Measurements from ENCODE around the gene DHRS7B.

The DHRS7B gene

DNA sequence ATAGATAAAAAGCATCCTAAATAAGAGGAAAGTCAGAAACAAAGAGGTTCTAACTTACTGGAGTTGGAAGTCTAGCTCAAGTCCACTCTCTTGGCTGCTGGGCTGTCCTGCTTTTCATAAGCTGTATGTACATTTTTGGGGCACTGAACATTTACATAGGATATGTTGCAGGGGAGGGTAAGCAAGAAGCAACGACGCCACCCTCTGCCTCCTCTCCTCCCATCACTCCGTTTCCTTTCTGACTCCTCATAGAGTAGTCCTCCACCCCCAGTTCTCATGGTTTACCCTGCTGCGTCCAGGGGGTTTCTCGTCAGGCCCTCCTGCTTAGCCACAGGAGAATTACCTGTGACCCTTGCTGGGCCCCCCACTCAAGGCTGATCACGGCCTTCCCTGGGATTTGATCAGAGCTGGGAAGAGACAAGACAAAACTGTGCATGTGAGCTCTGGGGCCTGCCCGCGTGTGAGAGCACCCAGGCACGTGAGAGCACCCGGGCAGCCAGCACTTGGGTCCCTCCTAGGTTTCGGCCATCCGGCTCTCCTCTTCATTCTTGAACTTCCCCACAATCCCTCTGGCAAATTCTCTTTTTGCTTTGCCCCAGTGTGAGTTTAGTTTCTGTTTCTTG is 50.1 kb downstream of the DHRS7B start:
- H3K9me3 Mint-ChIP-seq = no peaks in the 10 kb centered on the region

DNA sequence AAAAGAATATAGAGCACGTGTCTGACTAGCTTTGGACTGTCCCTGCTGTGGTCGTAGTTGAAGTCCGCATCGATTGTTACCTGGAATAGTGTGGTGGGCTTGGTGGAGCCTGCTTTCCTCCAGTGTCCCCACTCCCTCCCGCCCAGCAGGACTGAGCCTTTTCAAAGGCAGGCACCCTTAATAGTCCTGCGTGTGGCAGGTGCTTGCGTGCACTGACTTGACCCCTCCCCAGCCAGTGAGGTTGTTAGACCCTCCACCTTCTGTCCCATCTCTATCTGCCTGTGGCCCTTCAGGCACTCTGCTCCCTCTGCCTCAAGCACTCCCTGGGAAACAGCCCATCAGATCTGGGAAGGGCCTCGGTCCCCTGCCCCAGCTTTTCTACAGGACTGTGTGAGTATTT is 50.6 kb downstream of the DHRS7B start:
- Mint-ChIP-seq H3K27me3 (ENCODE audit: low read depth, poor library complexity) (no peaks in the 10 kb centered on the region), H3K4me3 (no peak overlapping the region), H3K27ac (no peak overlapping the region), H3K9me3 (no peaks in the 10 kb centered on the region), H3K4me1 (no peaks in the 10 kb centered on the region), H3K36me3 (ENCODE audit: low read depth) (peaks cover 52% of the 10 kb centered on the region)
- no peak for TF ChIP-seq CTCF (IDR thresholded peaks at IDR 0.05)
- DNase-seq = no peak

More for the DNA sequence above, 50.1 kb downstream of the DHRS7B start:
- Mint-ChIP-seq H3K27me3 (ENCODE audit: low read depth, poor library complexity) (no peaks in the 10 kb centered on the region), H3K27ac (no peak overlapping the region), H3K36me3 (ENCODE audit: low read depth) (peaks cover 50% of the 10 kb centered on the region), H3K4me3 (no peak overlapping the region), H3K4me1 (no peaks in the 10 kb centered on the region)
- TF ChIP-seq CTCF (IDR thresholded peaks at IDR 0.05) = no peak
- no peak for DNase-seq

DNA sequence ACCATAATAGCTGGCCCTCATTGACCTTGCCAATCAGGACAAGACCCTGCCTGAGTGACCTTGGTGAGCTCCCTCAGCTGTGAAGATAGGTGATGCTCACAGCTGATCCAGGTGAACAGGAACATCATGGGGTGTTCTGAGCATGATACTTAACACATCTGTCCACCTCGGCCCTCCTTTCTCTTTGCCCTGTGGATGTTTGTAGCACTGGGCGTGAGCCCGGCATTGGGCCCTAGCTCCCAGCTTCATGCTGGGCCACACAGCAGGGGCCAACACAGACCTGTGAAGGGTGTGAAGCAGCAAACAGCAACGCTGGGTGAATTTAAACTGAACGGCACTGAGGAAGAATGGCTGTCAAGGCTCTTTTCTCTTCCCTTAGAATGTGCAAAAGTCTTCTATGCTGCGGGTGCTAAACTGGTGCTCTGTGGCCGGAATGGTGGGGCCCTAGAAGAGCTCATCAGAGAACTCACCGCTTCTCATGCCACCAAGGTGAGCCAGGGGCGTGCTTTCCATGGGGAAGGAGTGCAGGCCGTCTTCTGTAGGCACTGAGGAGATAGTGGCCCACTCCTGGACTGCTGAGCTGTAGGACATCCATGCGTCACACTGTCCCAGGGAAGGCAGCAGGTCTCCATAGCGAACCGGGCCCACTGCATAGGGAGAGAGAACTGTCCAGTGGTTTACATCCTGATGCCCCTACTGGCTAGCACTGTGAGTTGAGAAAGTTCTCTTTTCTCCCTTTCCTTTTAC is 51.3 kb downstream of the DHRS7B start:
- Mint-ChIP-seq H3K4me3 (no peak overlapping the region), H3K4me1 (peaks cover 2% of the 10 kb centered on the region), H3K9me3 (no peaks in the 10 kb centered on the region), H3K27me3 (ENCODE audit: low read depth, poor library complexity) (no peaks in the 10 kb centered on the region), H3K36me3 (ENCODE audit: low read depth) (peaks cover 53% of the 10 kb centered on the region), H3K27ac (no peak overlapping the region)
- DNase-seq = no peak
- no peak for TF ChIP-seq CTCF (IDR thresholded peaks at IDR 0.05)

GRCh38 chr17:21183468-21183867 is 56.7 kb downstream of the DHRS7B start:
- H3K27ac Mint-ChIP-seq = no peak overlapping the region
- no peak overlapping the region for H3K4me3 Mint-ChIP-seq
- TF ChIP-seq CTCF (IDR thresholded peaks at IDR 0.05) = no peak
- no peaks in the 10 kb centered on the region for H3K27me3 Mint-ChIP-seq (ENCODE audit: low read depth, poor library complexity)
- peaks cover 69% of the 10 kb centered on the region for H3K36me3 Mint-ChIP-seq (ENCODE audit: low read depth)
- DNase-seq = no peak
- H3K9me3 Mint-ChIP-seq = no peaks in the 10 kb centered on the region
- peaks cover 8% of the 10 kb centered on the region for H3K4me1 Mint-ChIP-seq

DNA sequence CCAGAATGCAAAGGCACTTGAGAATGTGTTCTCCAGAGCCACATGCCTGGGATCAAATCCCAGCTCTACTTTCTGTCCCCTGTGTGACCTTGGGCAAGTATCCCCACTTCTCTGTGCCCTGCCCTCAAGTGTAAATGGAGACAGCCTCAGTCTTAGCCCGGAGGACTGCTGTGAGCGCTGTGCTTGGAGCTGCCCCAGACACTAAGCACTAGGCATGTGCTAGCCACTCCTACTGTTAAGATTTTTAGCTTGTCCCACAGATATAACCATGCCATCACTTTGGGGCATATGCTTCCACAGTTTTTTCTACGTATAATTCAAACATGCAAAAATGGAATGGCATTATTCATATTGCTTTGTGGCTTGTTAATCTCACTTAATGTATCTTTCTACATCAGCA is 57.8 kb downstream of the DHRS7B start:
- H3K4me3 Mint-ChIP-seq = no peak overlapping the region
- no peak for DNase-seq
- TF ChIP-seq CTCF (IDR thresholded peaks at IDR 0.05) = no peak
- peaks cover 69% of the 10 kb centered on the region for H3K36me3 Mint-ChIP-seq (ENCODE audit: low read depth)
- H3K27me3 Mint-ChIP-seq (ENCODE audit: low read depth, poor library complexity) = no peaks in the 10 kb centered on the region
- no peaks in the 10 kb centered on the region for H3K9me3 Mint-ChIP-seq
- H3K27ac Mint-ChIP-seq = no peak overlapping the region
- H3K4me1 Mint-ChIP-seq = peaks cover 8% of the 10 kb centered on the region

GRCh38 chr17:21185061-21185460 is 58.3 kb downstream of the DHRS7B start:
- no peaks in the 10 kb centered on the region for H3K27me3 Mint-ChIP-seq (ENCODE audit: low read depth, poor library complexity)
- peaks cover 68% of the 10 kb centered on the region for H3K36me3 Mint-ChIP-seq (ENCODE audit: low read depth)
- H3K4me3 Mint-ChIP-seq = no peak overlapping the region
- H3K4me1 Mint-ChIP-seq = peaks cover 8% of the 10 kb centered on the region
- no peak for TF ChIP-seq CTCF (IDR thresholded peaks at IDR 0.05)
- no peak overlapping the region for H3K27ac Mint-ChIP-seq
- no peak for DNase-seq
- no peaks in the 10 kb centered on the region for H3K9me3 Mint-ChIP-seq
